SJSA1 (cell line): ENCODE data around the gene KCNT2. TPM values are rescaled to one million over a fixed set of nuclear protein-coding genes. Genes with fewer than 3 reads are reported as not detected.

Experiments used
- DNase-seq, 2 experiments: peaks; one replicate each; pipeline ENCODE4 v3.0.0-alpha.2; 2015 to 2020; ENCODE audit warnings: low spot score in 2 of 2, low read depth in 1 of 2
- H3K27ac ChIP-seq: fragments of 250-450 bp; sonication (Bioruptor Pico); 2 replicates; pipeline ENCODE4 v1.5.1; 2020; ENCODE audit warnings: mild to moderate bottlenecking, moderate library complexity
- H3K27me3 ChIP-seq: fragments of 250-450 bp; sonication (Bioruptor Pico); replicated peaks from 2 replicates; pipeline ENCODE4 v1.5.1; 2020; ENCODE audit warnings: mild to moderate bottlenecking, moderate library complexity
- H3K36me3 ChIP-seq: fragments of 250-450 bp; sonication (Bioruptor Pico); 2 replicates; pipeline ENCODE4 v1.5.1; 2020; ENCODE audit warnings: mild to moderate bottlenecking
- H3K4me1 ChIP-seq: fragments of 250-450 bp; sonication (Bioruptor Pico); replicated peaks from 2 replicates; pipeline ENCODE4 v1.6.1; 2021; ENCODE audit warnings: mild to moderate bottlenecking
- H3K4me3 ChIP-seq: fragments of 250-450 bp; sonication (Bioruptor Pico); 2 replicates; pipeline ENCODE4 v1.5.1; 2020; ENCODE audit warnings: mild to moderate bottlenecking
- H3K9me3 ChIP-seq: fragments of 250-450 bp; sonication (Bioruptor Pico); replicated peaks from 2 replicates; pipeline ENCODE4 v1.5.1; 2020; ENCODE audit warnings: mild to moderate bottlenecking
- total RNA-seq: library from RNA; depleted of rRNA; stranded (reverse); fragments of >200 nt; shearing (Covaris generic); gene quantifications from 2 replicates; pipeline ENCODE4 v1.2.3, GENCODE V29; 2014

KCNT2 gene
- total RNA-seq, 1 experiment from 2014 or later = 0.05 TPM

DNA sequence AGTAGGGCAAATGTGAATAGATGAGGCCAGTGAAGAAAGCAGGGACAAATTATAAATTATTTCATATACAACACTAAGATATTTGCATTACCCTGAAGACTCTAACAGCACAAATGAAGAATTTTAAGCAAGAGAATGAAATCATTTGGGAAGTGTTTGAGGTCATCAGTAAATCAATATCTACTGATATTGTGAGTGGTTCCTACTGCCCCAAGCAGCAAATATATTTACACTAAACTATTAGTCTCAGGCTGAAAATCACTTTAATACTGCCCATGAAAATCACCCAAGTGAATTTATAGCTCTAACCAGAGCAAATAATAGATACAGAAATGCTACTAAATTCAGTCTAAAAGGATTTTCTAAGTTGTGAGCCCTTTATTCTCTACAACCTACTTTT, 163.6 kb downstream of the KCNT2 start:
- H3K27me3 ChIP-seq = no peaks in the 10 kb centered on the region
- H3K9me3 ChIP-seq = no peaks in the 10 kb centered on the region
- H3K36me3 ChIP-seq = no peaks in the 10 kb centered on the region
- no peaks in the 10 kb centered on the region for H3K4me1 ChIP-seq
- DNase-seq = no peak
- no peak overlapping the region for H3K4me3 ChIP-seq
- H3K27ac ChIP-seq = no peak overlapping the region

DNA sequence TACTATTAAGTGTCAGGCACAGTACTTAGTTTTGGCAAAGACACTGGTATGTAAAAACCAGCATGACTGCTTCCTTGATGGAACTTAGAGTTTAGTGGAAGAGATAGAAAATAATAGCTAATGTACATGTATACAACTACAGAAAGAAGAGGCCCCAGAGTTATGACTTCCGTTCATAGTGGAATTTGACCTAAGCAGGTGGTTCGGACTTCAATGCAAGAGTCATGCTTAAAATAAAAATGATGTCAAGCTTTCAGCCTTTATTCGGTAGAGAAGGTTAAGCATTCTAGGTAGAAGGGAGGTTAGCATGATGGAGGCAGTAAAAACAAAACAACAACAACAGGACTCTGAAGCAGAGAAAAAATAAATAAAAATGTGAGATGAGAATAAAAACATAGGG, 165.9 kb downstream of the KCNT2 start:
- no peaks in the 10 kb centered on the region for H3K9me3 ChIP-seq
- H3K27me3 ChIP-seq = no peaks in the 10 kb centered on the region
- no peak overlapping the region for H3K4me3 ChIP-seq
- H3K36me3 ChIP-seq = no peaks in the 10 kb centered on the region
- no peaks in the 10 kb centered on the region for H3K4me1 ChIP-seq
- no peak overlapping the region for H3K27ac ChIP-seq
- no peak for DNase-seq

GRCh38 chr1:196440711-196441110, 167.5 kb downstream of the KCNT2 start:
- no peak for DNase-seq
- Histone ChIP-seq H3K36me3 (no peaks in the 10 kb centered on the region), H3K4me1 (no peaks in the 10 kb centered on the region), H3K27me3 (no peaks in the 10 kb centered on the region), H3K27ac (no peak overlapping the region), H3K4me3 (no peak overlapping the region), H3K9me3 (no peaks in the 10 kb centered on the region)

GRCh38 chr1:196438329-196438728, 169.9 kb downstream of the KCNT2 start:
- Histone ChIP-seq H3K4me1 (no peaks in the 10 kb centered on the region), H3K36me3 (no peaks in the 10 kb centered on the region), H3K27me3 (no peaks in the 10 kb centered on the region), H3K4me3 (no peak overlapping the region), H3K9me3 (no peaks in the 10 kb centered on the region), H3K27ac (no peak overlapping the region)
- DNase-seq = no peak

DNA sequence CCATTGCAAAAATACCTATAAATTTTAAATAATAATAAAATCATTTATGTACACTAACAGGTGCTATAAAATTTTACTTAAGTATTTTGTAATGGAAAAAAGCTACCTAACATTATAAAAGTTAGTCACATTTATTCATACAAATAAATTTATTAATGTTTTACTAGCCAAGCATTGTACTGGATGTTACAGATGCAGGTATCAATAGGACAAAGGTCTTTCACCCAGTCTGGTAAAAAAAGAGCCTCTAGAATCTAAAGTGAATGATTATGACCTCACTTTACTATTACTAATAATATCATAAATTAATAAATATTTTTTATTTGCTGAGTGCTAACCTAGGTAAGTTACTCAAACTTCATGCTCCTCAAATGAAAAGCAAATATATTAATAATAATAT, 170.6 kb downstream of the KCNT2 start:
- DNase-seq = no peak
- Histone ChIP-seq H3K36me3 (no peaks in the 10 kb centered on the region), H3K27me3 (no peaks in the 10 kb centered on the region), H3K4me3 (no peak overlapping the region), H3K4me1 (no peaks in the 10 kb centered on the region), H3K9me3 (no peaks in the 10 kb centered on the region), H3K27ac (no peak overlapping the region)

DNA sequence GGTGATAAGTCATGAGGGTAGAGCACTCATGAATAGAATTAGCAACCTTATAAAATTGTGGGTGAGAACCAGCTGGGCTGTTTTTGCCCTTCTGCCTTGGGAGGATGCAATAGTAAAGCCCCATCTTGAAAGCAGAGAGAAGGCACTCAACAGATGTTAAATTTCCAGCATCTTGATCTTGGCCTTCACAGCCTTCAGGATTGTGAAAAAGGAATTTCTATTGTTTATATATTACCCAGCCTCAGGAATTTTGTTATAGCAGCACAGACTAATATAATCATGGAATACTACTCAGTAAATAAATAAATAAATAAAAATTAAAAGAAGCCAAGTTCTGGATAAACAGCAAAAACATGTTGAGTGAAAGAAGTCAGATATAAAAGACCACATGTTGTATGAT, 175.2 kb downstream of the KCNT2 start:
- no peaks in the 10 kb centered on the region for H3K27me3 ChIP-seq
- H3K4me1 ChIP-seq = no peaks in the 10 kb centered on the region
- no peaks in the 10 kb centered on the region for H3K9me3 ChIP-seq
- no peak overlapping the region for H3K27ac ChIP-seq
- no peaks in the 10 kb centered on the region for H3K36me3 ChIP-seq
- DNase-seq = no peak
- H3K4me3 ChIP-seq = no peak overlapping the region

GRCh38 chr1:196427976-196428734, 180.1 kb downstream of the KCNT2 start:
- no peaks in the 10 kb centered on the region for H3K4me1 ChIP-seq
- no peak for DNase-seq
- no peaks in the 10 kb centered on the region for H3K36me3 ChIP-seq
- H3K9me3 ChIP-seq = no peaks in the 10 kb centered on the region
- H3K27me3 ChIP-seq = no peaks in the 10 kb centered on the region
- no peak overlapping the region for H3K27ac ChIP-seq
- H3K4me3 ChIP-seq = no peak overlapping the region

- H3K36me3 ChIP-seq = no peaks in the 10 kb centered on the region
- H3K9me3 ChIP-seq = no peaks in the 10 kb centered on the region
- H3K4me3 ChIP-seq = no peak overlapping the region
- DNase-seq = no peak
- H3K27ac ChIP-seq = no peak overlapping the region
- no peaks in the 10 kb centered on the region for H3K4me1 ChIP-seq
- no peaks in the 10 kb centered on the region for H3K27me3 ChIP-seq
Measured at GRCh38 chr1:196425513-196425912, 182.7 kb downstream of the KCNT2 start.

GRCh38 chr1:196423612-196424011, 184.6 kb downstream of the KCNT2 start:
- no peaks in the 10 kb centered on the region for H3K36me3 ChIP-seq
- no peak overlapping the region for H3K27ac ChIP-seq
- H3K9me3 ChIP-seq = no peaks in the 10 kb centered on the region
- H3K4me3 ChIP-seq = no peak overlapping the region
- H3K27me3 ChIP-seq = no peaks in the 10 kb centered on the region
- no peaks in the 10 kb centered on the region for H3K4me1 ChIP-seq
- no peak for DNase-seq

- Histone ChIP-seq H3K4me3 (no peak overlapping the region), H3K9me3 (no peaks in the 10 kb centered on the region), H3K27ac (no peak overlapping the region), H3K36me3 (no peaks in the 10 kb centered on the region), H3K4me1 (no peaks in the 10 kb centered on the region), H3K27me3 (no peaks in the 10 kb centered on the region)
- DNase-seq = no peak
Measured at GRCh38 chr1:196418772-196419171, 189.5 kb downstream of the KCNT2 start.

- Histone ChIP-seq H3K36me3 (no peaks in the 10 kb centered on the region), H3K27me3 (no peaks in the 10 kb centered on the region), H3K27ac (no peak overlapping the region), H3K9me3 (no peaks in the 10 kb centered on the region), H3K4me3 (no peak overlapping the region), H3K4me1 (no peaks in the 10 kb centered on the region)
- DNase-seq = no peak
Measured at GRCh38 chr1:196415978-196416377, 192.3 kb downstream of the KCNT2 start.

GRCh38 chr1:196412326-196412725, 195.9 kb downstream of the KCNT2 start:
- H3K9me3 ChIP-seq = no peaks in the 10 kb centered on the region
- H3K36me3 ChIP-seq = no peaks in the 10 kb centered on the region
- DNase-seq = no peak
- no peaks in the 10 kb centered on the region for H3K27me3 ChIP-seq
- H3K27ac ChIP-seq = no peak overlapping the region
- H3K4me1 ChIP-seq = peaks cover 9% of the 10 kb centered on the region; the same call in 1 of the 2 replicates
- H3K4me3 ChIP-seq = no peak overlapping the region

DNA sequence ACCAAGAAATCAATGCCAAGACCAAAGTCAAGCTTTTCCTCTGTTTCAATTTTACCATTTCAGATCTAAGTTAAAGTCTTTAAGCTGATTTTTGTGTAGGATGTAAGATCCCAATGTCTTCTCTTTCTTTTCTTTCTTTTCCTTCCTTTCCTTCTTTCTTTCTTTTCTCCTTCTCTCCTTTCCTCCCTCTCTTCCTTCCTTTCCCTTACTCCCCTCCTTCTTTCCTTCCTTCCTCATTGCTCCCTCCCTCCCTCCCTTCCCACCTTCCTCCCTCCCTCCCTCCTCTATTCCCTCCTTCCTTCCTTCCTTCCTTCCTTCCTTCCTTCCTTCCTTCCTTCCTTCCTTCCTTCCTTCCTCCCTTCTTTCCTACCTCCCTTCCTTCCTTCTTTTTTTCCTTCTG, 197.5 kb downstream of the KCNT2 start:
- no peak for DNase-seq
- H3K9me3 ChIP-seq = no peaks in the 10 kb centered on the region
- H3K36me3 ChIP-seq = no peaks in the 10 kb centered on the region
- no peak overlapping the region for H3K4me3 ChIP-seq
- H3K27me3 ChIP-seq = no peaks in the 10 kb centered on the region
- peaks cover 9% of the 10 kb centered on the region; the same call in 1 of the 2 replicates for H3K4me1 ChIP-seq
- no peak overlapping the region for H3K27ac ChIP-seq

GRCh38 chr1:196409586-196409985, 198.7 kb downstream of the KCNT2 start:
- Histone ChIP-seq H3K36me3 (no peaks in the 10 kb centered on the region), H3K4me3 (no peak overlapping the region), H3K27ac (no peak overlapping the region), H3K9me3 (no peaks in the 10 kb centered on the region), H3K27me3 (no peaks in the 10 kb centered on the region), H3K4me1 (peaks cover 9% of the 10 kb centered on the region; the same call in 1 of the 2 replicates)
- no peak for DNase-seq
